Fibroblast of the aortic adventitia (primary cell): Measurements from ENCODE around the gene DNAAF3. TPM values are rescaled to one million over a fixed set of nuclear protein-coding genes. Genes with fewer than 3 reads are reported as not detected.

ENCODE experiments used
- DNase-seq: peaks from one replicate; pipeline ENCODE4 v3.0.0-alpha.2; 2010; ENCODE audit warnings: low read depth
- H3K4me3 ChIP-seq: 2 replicates; pipeline ENCODE4 v1.5.1; 2011; ENCODE audit warnings: low read depth, mild to moderate bottlenecking, control low read depth, low read length, moderate library complexity
- CTCF ChIP-seq: IDR thresholded peaks from 2 replicates; pipeline ENCODE4 v1.5.1; 2011; ENCODE audit warnings: mild to moderate bottlenecking, low read length, control low read depth, inconsistent platforms; ENCODE audit not compliant: insufficient read depth
- small RNA-seq: library from RNA; depleted of rRNA; stranded (forward); fragments of <200 nt; gene quantifications from one replicate; pipeline ENCODE3, GENCODE V24; 2012
- total RNA-seq: library from RNA; depleted of rRNA; stranded (reverse); fragments of >200 nt; gene quantifications from 2 replicates; pipeline ENCODE4 v1.2.3, GENCODE V29; 2012; ENCODE audit warnings: low replicate concordance

Gene DNAAF3
- total RNA-seq, 1 donor: 1.5 TPM

GRCh38 chr19:55111238-55111831 is 55.1 kb downstream of the DNAAF3 start:
- no peak overlapping the region for H3K4me3 ChIP-seq
- no peak for DNase-seq
- TF ChIP-seq CTCF: no peak

- H3K4me3 ChIP-seq: no peak overlapping the region
- TF ChIP-seq CTCF: no peak
- no peak for DNase-seq
Measured at GRCh38 chr19:55109527-55110291, 56.7 kb downstream of the DNAAF3 start.

Small RNAs within 50 kb of the gene (small RNA-seq; reads per million reads assigned to genes)
- gene MIR7975 (not detected), gene RF01210 (not detected)

Other genes starting within 250 kb of the DNAAF3 start
- gene NLRP7, start 219.1 kb downstream of the DNAAF3 start, total RNA-seq: not detected in 2 replicates
- not detected in 2 replicates for gene NLRP2, start 200.2 kb downstream of the DNAAF3 start, total RNA-seq
- gene GP6, start 128.3 kb downstream of the DNAAF3 start, total RNA-seq: not detected in 2 replicates
- 4.9 and 9.1 TPM in 2 replicates for gene RDH13, start 103.5 kb downstream of the DNAAF3 start, total RNA-seq
- 0.63 and 1.5 TPM in 2 replicates for gene EPS8L1, start 90.7 kb downstream of the DNAAF3 start, total RNA-seq
- 46.3 and 75.2 TPM in 2 replicates for gene PPP1R12C, start 49.0 kb downstream of the DNAAF3 start, total RNA-seq
- 1.1 and 4.3 TPM in 2 replicates for gene TNNT1, start 17.4 kb downstream of the DNAAF3 start, total RNA-seq
- not detected in 2 replicates for gene TNNI3, start 8.9 kb downstream of the DNAAF3 start, total RNA-seq
- 0.45 TPM in 1 of 2 replicates, not detected in the other for gene SYT5, start 13.7 kb upstream of the DNAAF3 start, total RNA-seq
- 6.5 and 7.8 TPM in 2 replicates for gene PTPRH, start 42.9 kb upstream of the DNAAF3 start, total RNA-seq
- 1.7 and 1.8 TPM in 2 replicates for gene TMEM86B, start 62.1 kb upstream of the DNAAF3 start, total RNA-seq
- 39.0 and 41.5 TPM in 2 replicates for gene PPP6R1, start 92.4 kb upstream of the DNAAF3 start, total RNA-seq
- 29.1 and 48.3 TPM in 2 replicates for gene HSPBP1, start 113.5 kb upstream of the DNAAF3 start, total RNA-seq
- gene BRSK1, start 117.4 kb upstream of the DNAAF3 start, total RNA-seq: 5.2 and 9.0 TPM in 2 replicates
- not detected in 2 replicates for gene TMEM150B, start 158.7 kb upstream of the DNAAF3 start, total RNA-seq
- 6.7 and 22.2 TPM in 2 replicates for gene KMT5C, start 173.3 kb upstream of the DNAAF3 start, total RNA-seq
- gene COX6B2, start 188.1 kb upstream of the DNAAF3 start, total RNA-seq: not detected in 2 replicates
- gene GARIN5B, start 196.6 kb upstream of the DNAAF3 start, total RNA-seq: not detected in 2 replicates
- 1.6 and 2.2 TPM in 2 replicates for gene IL11, start 203.8 kb upstream of the DNAAF3 start, total RNA-seq
- gene TMEM190, start 210.2 kb upstream of the DNAAF3 start, total RNA-seq: not detected in 2 replicates
- not detected in 2 replicates for gene TMEM238, start 217.7 kb upstream of the DNAAF3 start, total RNA-seq
- gene RPL28, start 219.3 kb upstream of the DNAAF3 start, total RNA-seq: 88.6 and 829 TPM in 2 replicates
- gene UBE2S, start 241.2 kb upstream of the DNAAF3 start, total RNA-seq: 22.6 and 65.4 TPM in 2 replicates